ENCODE results near the gene HIVEP3.
A peak's percentile ranks its signal among the peaks of the same experiment; 100 is the strongest.

Gene HIVEP3

DNA sequence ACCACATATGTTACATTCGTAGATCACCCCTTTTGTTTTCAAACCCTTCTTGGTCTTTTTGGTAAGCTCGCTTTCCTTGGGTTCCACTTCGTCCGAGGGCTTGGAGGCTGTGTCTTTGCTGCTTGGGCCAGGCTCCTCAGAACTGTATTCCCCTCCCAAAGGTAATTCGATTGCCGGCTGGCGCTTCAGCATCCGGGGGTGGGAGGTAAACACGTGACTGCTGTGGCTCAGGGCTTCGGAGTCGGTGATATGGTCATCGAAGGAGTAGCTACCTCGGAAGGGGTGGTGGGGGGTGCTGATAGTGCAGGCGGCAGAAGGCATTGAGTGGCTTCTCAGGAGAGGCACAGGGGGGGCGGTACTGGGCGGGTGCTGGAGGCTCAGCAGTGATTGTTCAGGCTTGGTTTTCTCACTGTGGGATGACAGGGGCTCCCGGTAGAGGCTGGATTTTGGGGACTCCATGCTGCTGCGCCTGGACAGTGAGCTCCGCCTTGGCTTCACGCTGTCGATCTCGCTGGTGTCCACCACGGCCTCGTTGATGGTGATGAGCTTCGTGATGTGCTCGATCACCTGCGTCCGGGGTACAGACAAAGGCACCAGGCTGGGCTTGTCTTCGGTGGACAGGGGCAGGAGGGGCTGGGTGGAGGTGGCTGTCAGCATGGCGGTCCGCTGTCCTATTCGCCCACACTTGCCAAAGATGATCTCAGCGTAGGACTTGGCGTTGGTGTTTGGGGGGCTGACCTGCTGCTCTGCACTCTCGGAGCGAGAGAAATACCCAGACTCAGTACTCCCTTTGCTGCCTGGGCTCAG, 335.7 kb downstream of the HIVEP3 start:
- no peak for DNase-seq (ENCODE audit: low read depth in 3 of 3)

DNA sequence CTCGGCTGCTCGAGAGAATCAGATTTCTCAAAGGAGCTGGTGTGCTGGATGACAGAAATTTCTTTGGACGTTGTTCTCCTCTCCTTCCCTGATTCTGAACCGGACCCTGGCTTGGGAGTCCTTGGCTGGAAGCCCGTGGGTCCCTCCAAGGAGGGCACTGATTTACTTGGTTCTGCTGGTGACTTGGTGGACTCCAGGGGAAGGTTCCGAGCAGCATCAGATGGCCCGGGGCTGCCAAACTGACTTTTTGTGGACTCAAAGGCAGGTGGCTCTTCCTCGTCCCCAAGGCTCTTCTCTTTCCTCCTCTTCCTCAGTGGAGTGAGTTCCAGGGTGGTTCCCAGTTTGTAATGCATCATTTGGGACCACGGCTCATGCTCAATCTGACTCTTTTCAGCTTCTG, 336.4 kb downstream of the HIVEP3 start:
- DNase-seq (ENCODE audit: low read depth in 3 of 3): no peak

DNA sequence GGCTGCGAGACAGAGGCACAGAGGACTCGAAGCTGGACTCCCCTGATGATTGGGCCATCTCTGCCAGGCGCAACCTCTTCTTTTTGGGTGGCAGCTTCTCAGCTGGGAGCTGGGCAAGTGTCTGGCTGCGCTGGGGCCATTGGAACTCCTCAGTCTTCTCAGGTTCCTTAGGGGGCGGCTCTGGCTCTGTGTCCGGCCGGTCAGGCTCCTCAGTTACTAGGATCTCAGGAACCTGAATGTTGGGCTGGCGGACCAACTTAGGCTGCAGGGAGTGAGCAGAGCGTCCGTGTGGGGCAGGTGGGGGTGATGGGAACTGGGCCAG, 336.8 kb downstream of the HIVEP3 start:
- DNase-seq (ENCODE audit: low read depth in 3 of 3): no peak

DNA sequence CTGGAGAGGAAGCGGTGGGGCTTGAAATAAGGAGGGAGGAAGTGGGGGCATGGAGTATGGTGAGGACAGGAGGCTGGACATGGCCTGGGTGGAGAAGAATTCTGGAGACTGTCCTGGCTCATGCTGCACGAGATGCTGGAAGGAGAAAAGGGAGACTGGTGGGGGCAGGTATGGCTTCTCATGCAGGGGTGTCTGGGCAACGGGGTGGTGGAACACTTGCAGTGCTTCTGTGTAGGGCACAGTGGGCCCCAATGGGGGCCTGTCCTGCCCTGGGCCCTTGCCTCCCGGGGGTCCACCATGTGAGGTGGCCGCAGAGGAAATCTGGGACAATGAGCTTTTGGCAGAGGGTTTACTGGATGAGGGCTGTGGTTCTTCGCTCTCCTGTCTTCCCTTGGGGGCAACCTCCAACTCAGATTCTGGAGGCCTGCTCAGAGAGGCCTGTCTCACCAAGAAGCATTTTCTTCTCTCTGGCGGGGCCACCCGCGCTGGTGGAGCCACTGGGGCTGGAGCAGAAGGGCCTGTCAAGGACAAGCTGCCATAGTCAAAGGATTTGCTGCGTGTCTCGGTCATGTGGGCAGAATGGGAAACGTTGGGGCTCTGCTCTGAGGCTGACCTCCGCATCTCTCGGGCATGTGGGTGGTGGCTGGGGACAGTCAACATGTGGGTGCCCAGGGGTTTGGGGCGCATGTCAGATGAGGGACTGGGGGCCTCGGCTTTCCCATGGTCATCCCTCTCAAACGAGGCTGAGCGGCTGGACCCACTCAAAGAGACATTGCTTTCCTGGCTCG, 337.3 kb downstream of the HIVEP3 start:
- no peak for DNase-seq (ENCODE audit: low read depth in 3 of 3)

DNA sequence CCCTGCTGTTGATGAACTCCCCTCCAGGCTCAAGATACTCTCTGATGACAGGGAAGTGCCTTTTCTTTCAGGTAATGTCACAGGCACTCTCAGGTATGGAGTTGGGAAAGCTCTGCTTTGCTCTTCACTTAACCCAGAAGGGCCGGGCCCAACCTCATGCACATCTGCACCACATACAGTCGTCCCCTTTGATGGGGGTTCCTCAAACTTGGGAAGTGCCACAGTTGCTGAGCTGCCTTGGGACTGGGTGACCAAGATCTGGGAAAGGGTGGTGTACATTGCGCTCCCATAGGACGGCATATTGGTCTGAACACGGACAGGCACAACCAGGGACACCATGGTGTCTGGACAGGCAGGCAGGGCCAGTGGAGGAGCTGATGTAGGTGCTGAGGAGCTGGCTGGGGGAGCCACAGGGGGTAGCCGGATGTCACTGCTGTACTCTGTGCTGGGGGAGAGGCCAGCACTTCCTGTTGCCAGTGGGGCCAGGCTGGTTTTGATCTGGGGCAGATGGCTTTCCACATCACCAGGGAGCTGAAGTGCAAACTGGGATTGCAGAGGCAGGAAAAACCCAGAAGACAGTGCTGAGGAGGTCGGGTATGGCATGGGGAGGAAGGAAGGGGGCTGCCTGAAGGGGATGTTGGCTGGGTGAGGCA, 338.1 kb downstream of the HIVEP3 start:
- DNase-seq (ENCODE audit: low read depth in 3 of 3): no peak

DNA sequence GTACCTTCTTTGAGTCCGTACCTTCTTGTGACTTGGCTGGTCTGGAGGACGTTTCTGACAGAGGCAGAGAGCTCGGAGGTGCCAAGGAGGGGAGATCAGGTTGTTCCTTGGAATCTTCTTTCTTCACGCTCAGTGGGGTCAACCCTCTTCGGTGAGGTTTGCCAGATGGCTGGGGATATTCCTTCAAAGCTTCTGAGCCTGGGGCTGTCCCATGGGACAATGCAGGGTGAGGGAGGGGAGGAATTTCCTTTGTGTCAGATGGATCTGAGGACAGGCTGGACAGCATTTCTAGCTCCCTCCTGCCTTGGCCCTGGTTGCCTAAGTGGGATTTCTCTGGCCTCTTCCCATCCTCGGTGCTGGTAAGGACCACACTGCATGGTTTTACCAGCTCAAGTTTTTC, 338.7 kb downstream of the HIVEP3 start:
- DNase-seq (ENCODE audit: low read depth in 3 of 3): no peak

DNA sequence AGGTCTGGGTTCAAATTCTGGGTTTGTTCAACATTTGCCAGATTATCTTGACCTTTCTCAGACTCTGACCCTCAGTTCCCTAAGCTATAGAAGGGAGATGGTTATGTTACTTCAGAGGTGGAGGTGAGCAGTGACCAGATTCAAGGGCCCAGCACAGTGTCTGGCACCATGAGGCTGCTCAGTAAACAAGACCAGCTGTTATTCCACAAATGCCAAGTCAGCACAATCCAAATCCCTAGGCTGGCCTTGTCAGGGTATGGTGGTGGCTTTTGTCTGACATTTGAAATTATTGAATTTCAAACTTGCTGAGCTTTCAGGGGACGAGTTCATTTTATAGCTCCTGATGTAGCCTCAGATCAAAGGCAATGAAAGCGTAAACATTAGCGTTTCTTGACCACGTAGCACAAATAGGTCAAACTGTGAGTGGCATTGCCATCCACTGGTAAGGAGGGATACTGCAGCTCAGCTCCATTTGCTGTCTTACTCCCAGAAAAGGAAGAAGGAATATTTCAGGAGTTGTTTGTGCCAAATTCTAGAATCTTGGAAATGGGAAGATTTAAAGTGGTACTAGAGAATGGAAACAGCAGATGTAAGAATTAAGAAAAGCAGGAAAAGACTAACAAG, 339.9 kb downstream of the HIVEP3 start:
- no peak for DNase-seq (ENCODE audit: low read depth in 3 of 3)

DNA sequence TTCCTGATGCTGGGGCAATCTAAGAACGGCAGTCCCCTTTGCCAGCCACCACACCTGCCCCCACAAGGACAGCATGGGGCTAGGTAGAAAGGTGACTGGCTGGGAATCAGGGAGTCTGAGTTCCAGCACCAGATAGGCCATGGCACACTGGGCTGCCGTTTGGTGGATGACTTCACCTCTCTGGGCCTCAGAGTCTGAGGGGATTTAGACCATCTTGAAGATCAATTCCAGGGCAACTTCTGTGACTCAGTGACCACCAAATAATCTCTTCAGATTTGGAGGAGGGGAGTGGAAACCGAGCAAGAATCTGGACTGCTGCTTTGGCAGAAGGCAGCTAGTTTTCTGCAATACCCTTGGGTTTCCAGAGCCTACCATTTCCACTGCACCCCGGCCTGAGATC, 342.1 kb downstream of the HIVEP3 start:
- DNase-seq (ENCODE audit: low read depth in 3 of 3): no peak

DNA sequence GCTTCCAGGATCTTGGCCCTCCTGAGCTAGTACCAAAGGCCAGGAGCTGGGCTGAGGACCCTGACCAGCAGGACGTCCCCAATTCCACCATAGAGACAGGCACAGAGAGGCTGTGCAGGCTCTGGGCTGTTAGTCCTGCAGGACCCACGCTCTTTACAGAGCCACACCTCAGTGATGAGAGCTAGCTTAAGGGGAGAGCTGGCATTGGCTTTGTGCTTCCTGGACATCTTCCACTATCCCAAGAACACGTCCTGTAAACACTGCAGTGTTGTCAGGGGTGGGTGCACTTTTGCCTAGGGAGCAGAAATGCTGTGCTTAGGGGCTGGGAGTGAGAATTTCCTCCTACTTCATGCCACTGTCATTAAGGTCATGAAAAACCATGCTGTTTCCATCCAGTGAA, 342.5 kb downstream of the HIVEP3 start:
- DNase-seq (ENCODE audit: low read depth in 3 of 3): no peak

DNA sequence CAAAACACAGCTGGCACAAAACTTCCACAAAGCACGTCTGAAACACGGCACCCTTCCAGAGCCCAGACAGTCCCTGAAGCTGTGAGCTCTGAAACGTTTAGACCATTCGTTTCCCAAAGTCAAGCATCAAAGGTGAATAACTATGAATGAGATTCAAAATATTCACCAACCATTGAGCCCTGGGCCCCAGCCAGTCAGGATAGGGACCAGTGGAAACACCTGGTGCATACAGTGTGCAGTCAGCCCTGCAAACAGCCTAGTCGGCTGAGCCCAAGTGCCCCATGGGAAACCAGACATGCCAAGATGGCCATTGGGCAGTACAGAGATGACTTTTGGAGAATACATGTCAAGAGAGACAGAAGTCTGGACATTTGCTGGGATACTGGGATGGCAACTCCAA, 343.9 kb downstream of the HIVEP3 start:
- no peak for DNase-seq (ENCODE audit: low read depth in 3 of 3)

DNA sequence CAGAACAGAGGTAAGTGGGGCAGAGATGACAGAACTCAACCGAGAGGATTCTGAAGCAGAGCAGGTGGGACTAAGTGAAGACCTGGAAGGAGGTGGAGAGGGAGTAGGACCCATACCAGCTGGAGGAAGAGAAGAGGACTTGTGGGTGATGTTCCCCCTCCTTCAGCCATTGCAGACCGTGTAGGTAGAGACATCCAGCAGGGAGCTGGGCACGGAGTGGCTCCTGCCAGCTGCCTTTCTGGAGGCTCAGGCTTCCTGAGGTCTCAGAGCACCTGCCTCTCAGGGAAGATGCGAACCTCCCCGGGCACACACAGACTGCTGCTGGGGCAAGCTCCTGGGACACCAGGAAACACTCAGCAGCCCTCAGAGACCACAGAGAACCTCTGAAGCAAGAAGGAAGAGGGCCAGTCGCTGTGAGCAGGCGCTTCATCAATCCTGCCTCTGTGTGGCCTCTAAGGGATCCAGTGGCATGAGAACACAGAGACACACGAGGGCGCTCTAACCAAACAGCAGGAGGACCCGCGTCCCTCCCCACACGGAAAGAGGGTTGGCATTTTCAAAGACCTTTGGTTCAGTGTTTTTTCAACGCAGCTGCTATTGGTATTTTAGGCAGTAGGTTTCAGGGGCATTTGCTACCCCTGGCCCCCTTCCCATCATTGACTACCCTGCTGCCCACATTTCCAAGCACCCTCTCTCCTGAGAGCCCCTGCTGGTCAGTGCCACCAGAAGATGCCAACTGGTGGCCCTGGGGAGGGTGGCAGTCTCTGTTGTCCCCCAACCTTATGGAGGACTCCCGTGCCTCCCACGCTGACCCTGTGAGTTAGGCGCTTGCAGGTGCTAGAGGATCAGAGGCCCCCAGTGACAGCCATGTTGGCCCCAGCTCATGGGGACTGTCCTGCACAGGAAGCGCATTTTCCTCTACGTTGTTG, 344.7 kb downstream of the HIVEP3 start:
- DNase-seq (ENCODE audit: low read depth in 3 of 3): peak; percentile 55 to 69 (median 65)

DNA sequence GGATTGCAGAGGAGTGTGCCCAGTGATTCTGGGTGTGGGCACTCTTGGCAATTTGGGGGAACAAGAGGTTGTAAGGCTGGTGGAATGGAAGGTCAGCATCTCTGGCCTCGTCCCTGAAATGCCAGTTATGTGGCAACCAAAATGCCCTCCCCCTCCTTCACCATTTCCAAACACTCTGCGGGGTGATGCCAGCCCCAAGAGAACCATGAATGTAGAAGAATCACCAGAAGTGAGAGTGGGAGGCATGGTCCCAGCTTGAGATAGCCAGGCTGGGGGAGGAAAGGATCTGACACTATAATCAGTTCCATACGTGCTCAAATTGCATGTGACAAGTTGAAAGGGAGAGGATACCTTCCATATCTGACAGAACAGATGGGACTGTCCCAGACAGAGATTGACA, 345.5 kb downstream of the HIVEP3 start:
- DNase-seq (ENCODE audit: low read depth in 3 of 3): no peak

DNA sequence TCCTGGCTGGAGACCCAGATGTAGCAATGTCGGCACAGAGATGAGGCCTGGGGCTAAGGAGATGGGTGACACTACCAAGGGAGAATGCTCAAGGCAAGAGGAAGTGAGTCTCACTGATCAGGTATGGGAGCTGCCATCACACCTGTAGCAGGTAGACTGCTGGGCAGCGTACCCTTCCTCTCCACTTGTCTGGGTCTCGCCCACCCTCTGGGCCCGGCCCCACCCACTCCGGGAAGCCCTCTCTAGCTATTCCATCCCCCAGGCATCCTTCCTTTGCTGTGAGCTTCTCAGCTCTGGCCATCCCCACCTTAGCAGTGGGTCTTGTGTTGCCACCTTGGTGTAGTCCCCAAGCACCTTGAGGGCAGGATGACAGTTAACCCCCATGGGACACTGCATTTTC, 346.5 kb downstream of the HIVEP3 start:
- DNase-seq (ENCODE audit: low read depth in 3 of 3): no peak

DNA sequence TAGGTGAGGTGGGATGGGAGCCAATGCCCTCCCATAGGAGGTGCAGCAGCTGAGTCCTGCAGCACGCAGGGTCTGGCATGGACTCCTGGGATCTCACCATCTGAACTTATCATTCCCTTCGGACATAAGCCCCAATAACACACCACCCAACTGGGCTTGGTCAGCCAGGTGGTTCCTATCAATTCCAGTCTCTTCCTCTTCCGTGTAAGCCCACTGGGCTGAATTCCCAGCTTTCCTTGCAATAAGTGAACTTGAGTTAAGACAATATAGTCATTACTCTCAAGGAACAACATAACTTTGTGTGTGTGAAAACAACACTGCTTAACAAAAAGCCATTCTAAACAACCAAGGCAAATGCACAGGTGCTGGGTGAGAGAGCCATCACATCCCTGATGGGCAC, 347.7 kb downstream of the HIVEP3 start:
- no peak for DNase-seq (ENCODE audit: low read depth in 3 of 3)

DNA sequence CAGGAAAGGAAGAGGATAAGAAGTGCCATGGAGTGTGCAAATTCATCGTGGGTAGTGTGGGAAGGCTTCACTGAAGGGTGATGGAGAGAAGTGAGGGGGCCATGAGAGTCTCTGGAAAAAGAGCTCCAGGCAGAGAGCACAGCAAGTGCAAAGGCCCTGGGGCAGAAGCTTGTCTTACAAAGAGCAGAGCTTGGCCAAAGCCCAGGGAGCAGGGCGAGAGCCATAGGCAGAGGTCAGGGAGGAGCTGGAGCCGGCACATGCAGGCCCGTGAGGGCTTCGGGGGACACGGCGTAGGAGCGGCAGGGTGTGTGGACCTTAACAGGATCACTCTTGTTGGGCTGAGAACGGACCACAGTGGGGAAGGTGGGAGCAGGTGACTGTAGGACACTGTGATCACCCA, 350.5 kb downstream of the HIVEP3 start:
- DNase-seq (ENCODE audit: low read depth in 3 of 3): no peak

DNA sequence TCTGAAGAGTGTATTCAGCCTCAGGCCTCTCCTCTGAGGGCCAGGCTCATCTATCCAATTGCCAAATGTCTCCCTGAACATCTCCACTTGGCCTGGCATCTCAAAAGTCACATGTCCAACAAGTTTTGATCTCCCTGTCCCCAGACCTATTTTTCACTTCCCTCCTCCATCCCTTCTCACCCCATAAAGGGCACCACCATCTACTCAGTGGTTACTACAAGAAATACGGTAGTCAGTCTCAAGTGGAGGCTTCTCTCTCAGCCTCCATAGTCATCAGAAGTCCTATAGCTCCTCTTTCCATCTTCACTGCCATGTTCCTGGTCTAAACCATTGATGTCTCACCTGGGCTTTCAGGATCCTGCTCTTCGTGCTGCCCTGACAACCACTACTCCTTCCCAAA, 351.8 kb downstream of the HIVEP3 start:
- DNase-seq (ENCODE audit: low read depth in 3 of 3): no peak

DNA sequence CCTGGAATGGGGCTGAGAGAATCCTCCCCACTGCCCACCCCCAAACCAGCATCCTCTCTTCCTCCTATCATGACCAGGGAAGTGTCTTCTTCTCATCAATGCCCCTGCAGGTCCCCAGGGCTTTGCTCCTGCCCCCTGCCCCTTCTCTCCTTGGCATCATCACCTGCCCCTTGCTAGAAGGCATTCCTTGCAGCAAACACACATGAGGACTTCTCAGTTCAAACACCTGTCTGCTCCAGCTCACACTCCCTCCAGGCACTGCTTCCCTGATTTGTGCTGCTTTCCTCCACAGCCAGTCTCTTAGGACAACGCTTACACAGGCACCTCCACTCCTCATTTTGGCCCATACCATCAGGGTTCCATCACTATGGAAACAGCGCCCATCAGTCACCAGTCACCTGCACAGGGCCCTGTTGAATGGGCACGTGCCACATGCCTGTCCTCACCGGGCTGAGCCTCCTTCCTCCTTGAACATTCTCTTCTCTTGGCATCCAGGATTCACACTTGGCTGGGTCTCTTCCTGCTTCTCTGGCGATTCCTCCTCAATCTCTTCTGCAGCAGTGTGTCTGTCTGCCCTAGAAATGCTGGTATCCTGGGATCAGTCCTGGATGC, 352.3 kb downstream of the HIVEP3 start:
- no peak for DNase-seq (ENCODE audit: low read depth in 3 of 3)

DNA sequence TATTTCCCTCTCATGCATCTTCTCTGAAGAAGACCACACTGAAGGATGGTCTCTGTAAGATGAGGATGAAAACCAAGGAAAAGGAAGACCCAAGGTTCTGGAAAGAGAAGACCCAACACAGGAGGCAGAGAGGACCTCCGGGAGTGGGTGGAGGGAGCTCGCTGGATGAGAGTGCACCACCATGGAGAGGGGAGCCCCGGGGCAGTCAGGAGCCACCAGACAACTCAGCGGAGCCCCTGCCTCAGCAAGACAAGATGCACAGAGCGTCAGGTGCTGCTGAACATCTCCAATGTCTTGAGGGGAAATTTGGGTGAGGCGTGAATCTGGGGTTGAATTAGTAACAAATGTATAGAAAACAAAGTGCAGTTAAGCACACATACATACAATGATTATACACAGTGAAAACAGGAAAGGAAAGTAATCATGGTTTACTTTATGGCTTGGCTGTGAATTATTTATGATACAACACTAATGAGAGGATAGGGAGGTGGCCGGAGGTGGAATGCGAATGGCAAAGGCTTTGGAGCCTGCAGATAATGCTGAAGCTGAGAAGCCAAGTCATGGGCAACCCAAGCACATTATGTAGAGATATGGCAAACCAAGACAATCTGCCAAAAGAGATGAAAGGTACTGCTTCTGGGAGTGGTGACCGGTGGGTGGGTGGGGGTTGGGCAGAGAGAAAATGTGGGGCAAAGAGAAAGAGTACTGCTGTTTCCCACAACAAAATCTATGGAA, 353.8 kb downstream of the HIVEP3 start:
- DNase-seq (ENCODE audit: low read depth in 3 of 3): no peak

DNA sequence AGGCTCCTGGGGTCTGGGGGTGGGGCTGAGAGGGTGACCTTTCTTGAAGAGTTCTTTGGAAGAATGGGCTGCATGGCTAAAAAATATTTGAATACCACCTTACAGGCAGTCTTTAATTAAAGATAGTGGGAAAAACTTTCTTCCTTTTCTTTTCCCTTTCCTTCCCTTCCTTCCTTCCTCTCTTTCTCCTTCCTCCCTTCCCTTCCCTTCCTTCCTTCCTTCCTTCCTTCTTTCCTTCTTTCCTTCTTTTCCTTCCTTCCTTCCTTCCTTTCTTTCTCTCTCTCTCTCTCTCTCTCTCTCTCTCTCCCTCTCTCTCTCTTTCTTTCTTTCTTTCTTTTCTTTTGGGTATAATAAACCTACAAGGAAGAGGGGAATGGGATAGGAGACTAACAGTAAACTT, 356.4 kb downstream of the HIVEP3 start:
- DNase-seq (ENCODE audit: low read depth in 3 of 3): no peak

DNA sequence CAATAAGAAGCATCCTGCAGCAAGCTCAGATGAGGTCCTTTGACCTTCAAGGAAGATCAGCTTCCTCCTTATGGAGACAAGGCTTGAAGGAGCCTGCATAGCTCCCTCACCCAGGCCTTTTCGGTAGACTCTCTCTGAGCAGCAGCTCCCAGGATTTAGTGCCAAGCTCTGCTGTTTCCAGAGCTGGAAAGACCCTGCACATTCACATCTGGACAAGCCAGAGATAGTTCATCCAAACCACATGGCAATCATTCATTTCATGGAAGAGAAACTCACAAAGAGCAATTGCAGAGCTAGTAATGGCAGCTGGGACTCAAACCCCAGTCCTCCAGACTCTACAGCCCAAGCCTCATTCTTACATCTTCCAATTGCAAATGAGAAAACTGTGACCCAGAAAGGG, 357.8 kb downstream of the HIVEP3 start:
- no peak for DNase-seq (ENCODE audit: low read depth in 3 of 3)

All from stimulated activated CD4-positive, alpha-beta T cell treated with anti-CD3 and anti-CD28 coated beads, TNF-alpha, amount 100 ng/mL, for 4 hours (primary cell).